Hepatic stellate cell (primary cell): ENCODE results near the gene KDM6B.
"Not testable (repeated sequence)": the region's sequence is repeated elsewhere in the genome, so short reads cannot be mapped to it uniquely, and the experiment has no call there.

Source experiments
- DNase-seq: peaks from one replicate; pipeline ENCODE4 v3.0.0; 2011; ENCODE audit warnings: low spot score

KDM6B gene

DNA sequence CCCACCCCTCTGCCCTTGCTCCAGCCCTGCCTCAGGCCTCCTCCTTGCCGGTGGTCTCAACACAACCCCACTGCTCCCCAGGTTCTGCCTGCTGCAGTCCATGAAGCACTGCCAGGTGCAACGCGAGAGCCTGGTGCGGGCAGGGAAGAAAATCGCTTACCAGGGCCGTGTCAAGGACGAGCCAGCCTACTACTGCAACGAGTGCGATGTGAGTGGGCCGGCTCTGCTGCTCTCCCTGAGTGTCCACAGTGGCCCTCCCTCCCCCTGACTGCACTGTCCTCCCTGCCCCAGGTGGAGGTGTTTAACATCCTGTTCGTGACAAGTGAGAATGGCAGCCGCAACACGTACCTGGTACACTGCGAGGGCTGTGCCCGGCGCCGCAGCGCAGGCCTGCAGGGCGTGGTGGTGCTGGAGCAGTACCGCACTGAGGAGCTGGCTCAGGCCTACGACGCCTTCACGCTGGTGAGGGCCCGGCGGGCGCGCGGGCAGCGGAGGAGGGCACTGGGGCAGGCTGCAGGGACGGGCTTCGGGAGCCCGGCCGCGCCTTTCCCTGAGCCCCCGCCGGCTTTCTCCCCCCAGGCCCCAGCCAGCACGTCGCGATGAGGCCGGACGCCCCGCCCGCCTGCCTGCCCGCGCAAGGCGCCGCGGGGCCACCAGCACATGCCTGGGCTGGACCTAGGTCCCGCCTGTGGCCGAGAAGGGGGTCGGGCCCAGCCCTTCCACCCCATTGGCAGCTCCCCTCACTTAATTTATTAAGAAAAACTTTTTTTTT is 19.1 kb downstream of the KDM6B start:
- no peak for DNase-seq

DNA sequence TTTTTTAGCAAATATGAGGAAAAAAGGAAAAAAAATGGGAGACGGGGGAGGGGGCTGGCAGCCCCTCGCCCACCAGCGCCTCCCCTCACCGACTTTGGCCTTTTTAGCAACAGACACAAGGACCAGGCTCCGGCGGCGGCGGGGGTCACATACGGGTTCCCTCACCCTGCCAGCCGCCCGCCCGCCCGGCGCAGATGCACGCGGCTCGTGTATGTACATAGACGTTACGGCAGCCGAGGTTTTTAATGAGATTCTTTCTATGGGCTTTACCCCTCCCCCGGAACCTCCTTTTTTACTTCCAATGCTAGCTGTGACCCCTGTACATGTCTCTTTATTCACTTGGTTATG is 19.6 kb downstream of the KDM6B start:
- DNase-seq = no peak

DNA sequence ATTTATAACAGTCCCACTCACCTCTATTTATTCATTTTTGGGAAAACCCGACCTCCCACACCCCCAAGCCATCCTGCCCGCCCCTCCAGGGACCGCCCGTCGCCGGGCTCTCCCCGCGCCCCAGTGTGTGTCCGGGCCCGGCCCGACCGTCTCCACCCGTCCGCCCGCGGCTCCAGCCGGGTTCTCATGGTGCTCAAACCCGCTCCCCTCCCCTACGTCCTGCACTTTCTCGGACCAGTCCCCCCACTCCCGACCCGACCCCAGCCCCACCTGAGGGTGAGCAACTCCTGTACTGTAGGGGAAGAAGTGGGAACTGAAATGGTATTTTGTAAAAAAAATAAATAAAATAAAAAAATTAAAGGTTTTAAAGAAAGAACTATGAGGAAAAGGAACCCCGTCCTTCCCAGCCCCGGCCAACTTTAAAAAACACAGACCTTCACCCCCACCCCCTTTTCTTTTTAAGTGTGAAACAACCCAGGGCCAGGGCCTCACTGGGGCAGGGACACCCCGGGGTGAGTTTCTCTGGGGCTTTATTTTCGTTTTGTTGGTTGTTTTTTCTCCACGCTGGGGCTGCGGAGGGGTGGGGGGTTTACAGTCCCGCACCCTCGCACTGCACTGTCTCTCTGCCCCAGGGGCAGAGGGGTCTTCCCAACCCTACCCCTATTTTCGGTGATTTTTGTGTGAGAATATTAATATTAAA is 20.2 kb downstream of the KDM6B start:
- no peak for DNase-seq

DNA sequence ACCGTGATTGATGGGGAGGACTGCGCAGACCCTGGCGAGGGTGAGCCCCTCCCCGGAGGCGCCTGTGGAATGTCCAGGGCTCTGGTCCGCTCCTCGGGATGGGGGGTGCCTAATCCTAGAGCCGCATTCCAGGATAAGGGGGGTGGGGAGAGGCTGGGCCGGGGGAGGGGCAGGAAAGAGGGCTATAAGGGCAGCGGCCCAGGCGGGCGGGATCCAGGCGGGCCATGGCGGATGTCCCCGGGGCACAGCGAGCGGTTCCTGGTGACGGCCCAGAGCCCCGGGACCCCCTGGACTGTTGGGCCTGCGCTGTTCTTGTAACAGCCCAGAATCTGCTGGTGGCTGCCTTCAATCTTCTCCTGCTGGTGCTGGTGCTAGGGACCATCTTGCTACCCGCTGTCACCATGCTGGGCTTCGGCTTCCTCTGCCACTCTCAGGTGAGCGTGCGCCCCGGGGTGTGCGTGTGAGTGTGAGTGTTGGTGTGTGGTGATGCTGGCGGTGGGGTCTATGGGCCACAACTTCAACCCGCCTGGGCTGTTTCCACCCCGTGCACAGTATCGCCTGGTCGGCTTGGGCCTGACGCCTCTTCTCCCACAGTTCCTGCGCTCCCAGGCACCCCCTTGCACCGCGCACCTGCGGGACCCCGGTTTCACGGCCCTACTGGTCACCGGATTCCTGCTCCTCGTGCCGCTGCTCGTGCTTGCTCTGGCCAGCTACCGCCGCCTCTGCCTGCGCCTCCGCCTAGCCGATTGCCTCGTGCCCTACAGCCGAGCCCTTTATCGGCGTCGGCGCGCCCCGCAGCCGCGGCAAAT is 21.0 kb downstream of the KDM6B start, which contains the start of gene TMEM88:
Gene TMEM88 (plus strand): TSS at position 216 of the 809 bp plus-strand sequence. CDS start 9 bp downstream, at position 225.
- no peak for DNase-seq

DNA sequence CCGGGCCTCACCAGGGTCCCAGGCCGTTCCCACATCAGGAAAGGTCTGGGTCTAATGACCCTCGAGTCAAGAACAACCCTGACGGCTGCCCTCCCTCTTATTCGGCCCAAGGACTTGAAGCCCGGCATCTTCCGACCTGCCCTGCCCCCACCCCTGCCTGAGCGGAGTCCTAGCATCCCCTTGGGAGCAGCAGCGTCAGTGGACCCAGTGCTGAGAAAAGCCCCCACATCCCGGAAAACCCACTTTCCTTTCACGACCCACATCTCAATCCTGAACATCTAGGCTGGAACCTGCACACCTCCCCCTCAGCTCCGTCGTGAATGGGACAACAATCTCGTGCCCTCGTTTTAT is 21.6 kb downstream of the KDM6B start:
- no peak for DNase-seq

DNA sequence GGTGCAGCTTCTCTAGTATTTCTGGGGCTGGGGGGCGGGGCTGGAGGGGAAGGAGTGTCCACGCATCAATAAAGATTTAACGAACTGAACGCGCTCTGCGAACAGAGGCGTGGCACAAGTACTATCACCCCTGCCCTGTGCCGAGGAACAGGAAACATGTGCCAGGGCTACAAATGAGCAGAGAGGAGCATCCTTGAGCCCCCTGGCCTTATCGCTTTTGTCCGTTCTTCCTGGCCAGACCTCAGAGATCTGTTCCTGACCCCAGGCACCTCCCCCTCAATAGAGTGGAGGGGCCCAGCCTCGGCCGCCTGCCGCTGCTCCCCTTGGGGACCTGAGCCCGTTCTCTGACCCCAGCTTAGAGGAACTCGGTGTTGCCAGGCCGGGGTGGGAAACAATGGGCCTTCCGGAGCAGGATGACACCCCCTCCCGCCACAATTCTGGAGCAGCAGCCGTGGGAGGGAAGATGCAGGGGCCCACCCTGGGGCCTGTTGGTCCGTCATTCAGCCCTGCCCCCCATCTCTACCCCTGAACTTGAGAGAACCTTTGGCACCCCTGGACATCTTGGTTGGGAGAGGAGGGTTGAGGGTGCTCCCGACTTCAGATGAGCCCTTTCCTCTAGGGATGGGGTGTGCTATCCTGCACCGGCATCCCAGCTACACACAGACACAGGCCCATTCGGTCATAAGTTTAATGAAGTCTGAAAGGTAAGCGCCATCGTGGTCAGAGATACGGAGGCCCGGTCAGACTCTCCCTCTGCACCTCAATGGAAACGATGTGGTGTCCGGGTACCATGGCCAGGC is 22.2 kb downstream of the KDM6B start:
- no peak for DNase-seq

DNA sequence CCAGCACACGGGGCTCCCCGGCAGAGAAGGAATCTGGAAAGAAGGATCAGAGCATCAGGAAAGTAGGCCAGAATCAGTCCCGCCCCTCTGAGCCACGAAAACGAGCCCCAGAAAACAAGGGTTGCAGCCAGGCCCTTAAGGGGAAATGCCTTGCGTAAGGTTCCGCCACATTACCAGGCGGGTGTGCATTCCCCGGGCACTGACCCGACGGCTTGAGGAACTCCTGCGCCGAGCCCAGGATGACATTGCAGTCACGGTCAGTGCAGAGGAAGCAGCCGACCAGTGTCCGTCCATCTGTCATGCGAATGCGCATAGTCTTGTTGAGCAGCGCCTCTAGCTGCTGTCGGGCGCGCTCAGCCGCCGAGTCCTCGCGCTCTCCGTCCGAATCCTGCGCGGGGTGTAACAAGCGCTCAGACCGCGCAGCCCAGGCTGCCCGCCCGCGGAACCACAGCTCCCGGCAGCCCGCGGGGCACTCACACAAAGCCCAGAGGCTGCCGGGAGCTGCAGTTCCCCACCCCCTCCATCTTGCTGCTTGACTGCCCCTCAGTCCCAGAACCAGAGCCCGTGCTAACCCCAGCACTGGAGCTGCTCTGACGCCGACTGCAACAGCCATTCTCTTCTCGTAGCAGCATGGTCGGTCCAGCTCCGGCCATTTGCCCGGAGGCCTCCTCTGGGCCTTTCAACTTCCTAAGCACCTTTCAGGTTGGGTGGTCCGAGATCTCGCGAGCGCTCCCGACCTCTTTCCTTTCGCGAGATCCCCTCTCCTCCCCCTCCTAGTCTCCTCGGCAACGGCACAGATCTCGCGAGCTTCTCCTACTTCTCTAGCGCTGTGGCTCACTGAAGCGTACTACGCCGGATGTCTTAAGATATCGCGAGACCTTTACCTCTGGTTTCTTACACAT is 23.0 kb downstream of the KDM6B start, which contains the start of gene NAA38:
Gene NAA38 (minus strand): TSS at position 749 of the 902 bp plus-strand sequence. CDS start 96 bp downstream, at position 653.
- DNase-seq = peak; percentile 95

DNA sequence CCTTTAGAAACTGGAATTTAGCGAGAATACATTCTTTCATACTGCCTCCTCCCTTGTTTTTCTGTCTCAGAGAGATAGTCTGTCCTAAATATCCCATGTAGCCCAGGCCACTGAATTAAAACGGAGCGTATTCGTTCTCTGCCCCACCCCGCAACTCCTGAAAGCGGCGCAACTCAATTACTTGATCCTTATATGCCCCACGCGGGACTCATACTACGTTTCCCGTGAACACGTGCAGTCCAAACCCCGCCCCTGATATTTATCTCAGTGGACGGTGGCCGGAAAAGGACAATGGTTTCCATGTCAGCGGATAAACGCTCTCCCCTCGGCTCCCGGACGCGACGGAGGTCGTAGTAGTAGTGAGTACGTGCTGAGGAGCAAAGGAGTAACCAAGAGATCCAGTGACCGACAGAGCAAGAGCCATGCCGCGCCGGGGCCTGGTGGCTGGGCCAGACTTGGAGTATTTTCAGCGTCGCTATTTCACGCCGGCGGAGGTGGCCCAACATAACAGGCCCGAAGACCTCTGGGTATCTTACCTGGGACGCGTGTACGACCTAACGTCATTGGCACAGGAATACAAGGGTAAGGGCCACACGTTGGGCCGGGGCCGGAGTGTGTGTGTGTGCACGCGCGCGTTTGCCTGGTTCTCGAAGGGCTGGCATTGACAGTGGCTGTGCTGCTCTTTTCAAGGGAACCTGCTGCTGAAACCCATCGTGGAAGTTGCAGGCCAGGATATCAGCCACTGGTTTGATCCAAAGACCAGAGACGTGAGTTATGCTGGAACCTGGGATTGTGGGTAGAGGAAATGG is 23.9 kb downstream of the KDM6B start, which contains the start of gene CYB5D1:
Gene CYB5D1 (plus strand): TSS at position 291 of the 809 bp plus-strand sequence. CDS start 132 bp downstream, at position 423.
- peak; percentile 75 for DNase-seq

DNA sequence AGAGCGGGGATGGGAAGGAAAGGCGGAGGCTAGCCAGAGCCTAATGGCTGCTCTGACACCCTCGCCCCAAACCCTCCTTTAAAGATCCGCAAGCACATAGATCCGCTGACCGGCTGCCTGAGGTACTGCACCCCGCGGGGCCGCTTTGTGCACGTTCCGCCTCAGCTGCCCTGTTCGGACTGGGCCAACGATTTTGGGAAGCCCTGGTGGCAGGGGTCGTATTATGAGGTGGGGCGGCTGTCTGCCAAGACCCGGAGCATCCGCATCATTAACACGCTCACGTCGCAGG is 24.4 kb downstream of the KDM6B start:
- DNase-seq = no peak

DNA sequence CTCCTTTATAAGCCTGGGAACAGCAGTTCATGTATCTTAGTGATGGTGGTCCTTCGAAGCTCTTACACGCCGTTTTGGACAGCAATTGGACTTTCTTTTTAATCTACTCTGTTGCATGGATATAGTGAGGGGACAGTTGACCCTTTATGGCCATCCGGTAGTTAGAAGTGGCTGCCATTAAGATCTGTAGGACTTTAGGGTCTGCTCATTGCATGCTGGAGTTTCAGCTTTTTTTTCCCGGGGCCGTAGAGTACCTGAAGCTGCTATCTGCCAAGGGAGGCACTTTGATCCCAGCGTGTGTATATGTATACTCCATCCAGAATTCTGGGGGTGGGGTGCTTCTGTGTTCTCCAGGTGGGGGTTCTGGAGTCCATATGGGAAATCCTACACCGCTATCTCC is 25.0 kb downstream of the KDM6B start:
- DNase-seq = no peak

DNA sequence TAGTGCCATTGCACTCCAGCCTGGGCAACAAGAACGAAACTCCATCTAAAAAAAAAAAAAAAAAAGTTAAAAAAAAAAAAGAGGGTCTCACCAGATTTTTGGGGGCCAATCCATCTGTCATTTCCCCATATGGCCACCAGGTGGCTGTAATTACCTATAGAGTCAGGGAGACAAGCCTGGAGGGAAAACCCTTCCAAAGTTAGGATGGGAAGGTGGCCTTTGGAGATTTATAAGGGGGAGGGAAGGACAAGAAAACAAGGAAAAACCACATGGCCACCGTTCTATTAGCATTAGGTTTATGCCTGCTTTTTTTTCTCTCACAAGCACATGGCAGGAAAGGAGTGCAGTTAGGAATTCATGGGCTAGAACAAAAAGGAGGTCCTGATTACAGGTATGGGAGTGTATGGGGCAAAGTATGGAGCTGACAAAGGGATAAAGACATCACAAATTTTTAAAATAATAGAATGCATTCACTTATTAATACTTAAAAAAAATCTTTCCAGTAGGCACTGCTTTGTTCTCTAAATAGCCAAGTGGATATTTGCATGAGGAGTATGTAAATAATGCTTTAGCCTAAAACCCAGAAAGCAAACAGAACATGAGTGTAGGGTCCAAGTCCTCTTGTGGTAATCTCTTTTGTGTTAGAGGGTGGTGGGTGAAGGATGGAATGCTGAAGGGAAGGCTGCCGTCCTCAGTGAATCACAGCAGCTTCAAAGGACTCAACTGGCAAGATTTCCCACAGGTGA is 28.8 kb downstream of the KDM6B start:
- peak; percentile 55 for DNase-seq

DNA sequence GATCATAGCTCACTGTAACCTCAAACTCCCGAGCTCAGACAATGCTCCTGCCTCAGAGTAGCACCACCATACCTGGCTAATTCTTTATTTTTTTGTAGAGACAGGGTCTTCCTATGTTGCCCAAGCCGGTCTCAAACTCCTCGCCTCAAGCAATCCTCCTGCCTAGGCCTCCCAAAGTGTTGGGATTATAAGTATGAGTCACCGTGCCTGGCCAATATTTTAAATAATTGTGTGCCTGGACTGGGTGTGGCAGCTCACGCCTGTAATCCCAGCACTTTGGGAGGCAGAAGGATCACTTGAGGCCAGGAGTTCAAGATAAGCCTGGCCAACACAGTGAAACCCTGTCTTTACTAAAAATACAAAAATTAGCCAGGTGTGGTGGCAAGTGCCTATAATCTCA is 30.4 kb downstream of the KDM6B start:
- not testable (repeated sequence) for DNase-seq

DNA sequence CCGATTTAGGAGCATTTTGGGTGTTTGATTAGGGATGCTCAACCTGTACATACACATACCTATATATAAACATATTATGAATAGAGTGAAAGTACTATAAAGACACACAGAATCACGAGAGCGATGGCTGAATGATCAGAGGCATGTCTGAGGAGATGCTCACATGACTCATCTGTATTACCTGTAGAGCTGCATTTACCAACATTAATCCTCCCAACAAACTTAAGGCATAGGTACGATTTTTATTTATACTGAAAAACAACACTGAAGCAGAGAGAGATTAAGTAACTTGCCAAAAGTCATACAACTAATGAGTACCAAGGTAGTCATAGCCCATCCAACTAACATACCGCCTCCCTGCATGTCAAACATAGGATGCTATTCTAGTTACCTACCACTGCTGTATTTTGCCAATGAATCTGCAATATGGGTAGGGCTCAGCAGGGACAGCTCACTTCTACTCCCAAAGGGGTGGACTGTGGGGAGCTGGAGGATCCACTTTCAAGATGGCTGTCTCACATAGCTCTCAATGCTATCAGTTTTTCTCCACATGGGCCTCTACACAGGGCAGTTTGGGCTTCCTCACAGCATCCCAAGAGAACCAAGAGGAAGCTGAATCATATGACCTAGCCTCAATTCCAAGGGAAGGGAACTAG is 31.1 kb downstream of the KDM6B start:
- DNase-seq = no peak

DNA sequence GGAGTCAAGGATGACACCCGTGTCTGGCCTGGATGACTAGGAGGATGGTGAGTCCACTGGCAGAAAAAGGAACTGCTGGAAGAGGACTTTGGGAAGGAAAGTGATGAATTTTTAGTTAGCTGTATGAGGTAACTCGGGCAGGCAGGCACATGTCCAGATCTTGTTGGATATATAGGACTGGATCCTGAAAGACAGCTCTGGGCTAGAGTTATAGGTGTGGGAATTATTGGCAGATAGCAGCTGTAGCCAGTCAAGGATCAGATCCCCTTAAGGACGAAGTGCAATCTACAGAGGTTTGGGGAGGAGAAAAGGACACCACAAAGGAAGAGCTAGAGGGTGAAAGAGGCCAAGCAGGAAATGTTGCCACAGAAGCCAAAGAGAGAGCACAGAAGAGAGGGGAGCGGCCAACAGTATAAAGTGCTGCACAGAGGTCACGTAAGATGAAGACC is 33.9 kb downstream of the KDM6B start:
- DNase-seq = no peak

DNA sequence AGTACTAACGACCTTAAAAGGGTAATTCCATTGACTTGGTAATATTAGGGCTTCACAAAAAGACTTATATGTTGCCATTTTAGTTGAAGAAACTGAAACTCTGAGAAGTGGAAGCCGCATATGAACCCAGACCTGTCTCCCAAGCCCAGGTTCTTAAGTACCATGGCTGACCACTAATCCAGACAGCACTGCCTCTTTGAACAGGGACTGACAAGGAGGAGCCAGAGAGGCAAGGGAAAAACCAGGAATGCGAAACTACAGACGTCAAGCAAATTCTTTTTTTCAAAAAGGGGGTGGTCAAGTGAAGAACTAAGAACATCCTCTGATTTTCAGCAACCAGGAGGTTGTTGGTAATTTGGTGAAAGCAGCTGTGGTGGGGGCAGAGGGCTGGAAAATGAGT is 39.0 kb downstream of the KDM6B start:
- no peak for DNase-seq

DNA sequence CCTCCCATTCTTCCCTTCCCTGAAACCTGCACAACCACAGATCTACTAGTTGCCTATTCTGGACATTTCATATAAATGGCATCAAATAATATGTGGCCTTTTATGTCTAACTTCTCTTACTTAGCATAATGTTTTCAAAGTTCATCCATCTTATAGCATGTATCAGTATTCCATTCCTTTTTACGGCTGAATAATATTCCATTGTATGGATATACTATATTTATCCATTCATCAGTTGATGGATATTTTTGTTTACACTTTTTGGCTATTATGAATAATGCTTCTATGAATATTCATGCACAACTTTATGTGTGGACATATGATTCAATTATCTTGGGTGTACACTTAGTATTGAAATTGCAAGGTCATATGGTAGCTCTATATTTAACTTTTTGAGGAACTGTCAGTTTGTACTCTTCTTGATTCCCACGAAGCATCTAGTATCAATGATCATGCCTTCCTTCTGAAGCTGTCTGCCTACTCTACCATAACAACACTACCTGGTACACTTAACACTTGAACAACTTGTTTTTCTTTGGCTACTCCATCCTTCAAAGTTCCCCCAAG is 41.9 kb downstream of the KDM6B start:
- DNase-seq = no peak

DNA sequence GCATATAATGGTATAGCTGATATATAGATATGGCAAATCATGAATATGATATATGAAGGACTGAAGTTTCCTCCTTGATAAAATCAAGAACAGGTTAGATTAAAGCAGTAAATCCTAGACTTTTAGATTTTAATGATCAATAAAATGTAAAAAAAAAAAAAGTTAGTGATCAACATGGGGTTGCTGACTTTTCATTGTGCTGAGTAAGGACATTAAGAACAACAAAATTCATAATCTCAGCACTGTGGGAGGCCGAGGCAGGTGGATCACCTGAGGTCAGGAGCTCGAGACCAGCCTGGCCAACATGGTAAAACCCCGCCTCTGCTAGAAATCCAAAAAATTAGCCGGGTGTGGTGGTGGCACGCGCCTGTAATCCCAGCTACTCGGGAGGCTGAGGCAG is 44.2 kb downstream of the KDM6B start:
- DNase-seq = no peak
